ENCODE results near the gene ALDH5A1.

Gene ALDH5A1

DNA sequence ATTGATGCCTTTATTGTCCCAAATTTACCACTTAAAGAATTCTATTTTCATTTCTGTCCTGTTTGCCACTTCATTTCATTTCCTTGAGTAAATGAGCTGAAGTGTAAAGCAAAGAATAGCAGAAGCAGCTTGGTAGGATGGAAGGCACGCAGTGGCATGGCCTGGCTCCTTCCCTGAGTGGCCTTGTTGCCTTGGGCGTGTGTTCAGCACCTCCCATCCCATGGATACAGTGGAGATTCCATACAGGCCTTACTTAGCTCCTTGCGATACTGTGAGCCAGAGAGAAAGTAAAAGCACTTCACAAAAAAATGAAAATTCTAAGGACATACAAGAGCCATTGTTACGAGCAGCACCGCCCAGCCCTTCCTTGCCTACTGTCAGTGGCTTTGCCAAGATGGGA, 39.6 kb downstream of the ALDH5A1 start:
- no peak for DNase-seq

DNA sequence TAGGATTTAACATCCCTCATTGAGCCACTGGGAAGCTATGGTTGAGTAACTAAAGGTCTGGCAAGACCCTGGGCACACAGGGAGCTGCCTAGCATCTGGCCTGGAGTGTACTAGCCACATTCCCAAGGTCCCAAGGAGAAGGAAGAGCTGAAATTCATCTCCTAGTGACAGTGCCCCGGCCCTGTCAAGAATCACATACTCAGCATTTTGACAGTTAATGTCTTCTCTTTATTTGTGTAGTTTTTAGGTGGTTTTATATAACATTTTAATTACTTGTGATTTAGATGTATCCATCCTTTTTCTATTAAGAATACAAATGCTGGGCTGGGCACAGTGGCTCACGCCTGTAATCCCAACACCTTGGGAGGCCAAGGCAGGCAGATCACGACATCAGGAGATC, 40.4 kb downstream of the ALDH5A1 start:
- DNase-seq, result no peak

DNA sequence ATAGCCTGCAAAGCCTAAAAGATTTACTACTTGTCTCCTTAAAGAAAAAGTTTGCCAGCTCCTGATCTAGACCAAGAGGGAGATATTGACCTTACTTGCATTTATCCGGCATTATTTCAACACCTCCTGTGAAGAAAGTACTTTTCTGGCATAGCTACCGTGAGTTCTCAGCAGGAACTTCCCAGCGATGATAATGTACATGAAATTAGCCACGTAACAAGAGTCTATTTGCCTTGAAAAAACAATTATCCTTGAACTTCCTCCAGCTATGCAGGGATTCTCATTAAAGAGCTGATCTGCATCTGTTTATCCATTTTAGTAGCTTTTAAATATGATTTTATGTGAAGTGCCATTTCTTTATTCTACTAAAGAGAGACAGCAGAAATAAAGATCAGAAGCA, 41.7 kb downstream of the ALDH5A1 start:
- no peak for DNase-seq

DNA sequence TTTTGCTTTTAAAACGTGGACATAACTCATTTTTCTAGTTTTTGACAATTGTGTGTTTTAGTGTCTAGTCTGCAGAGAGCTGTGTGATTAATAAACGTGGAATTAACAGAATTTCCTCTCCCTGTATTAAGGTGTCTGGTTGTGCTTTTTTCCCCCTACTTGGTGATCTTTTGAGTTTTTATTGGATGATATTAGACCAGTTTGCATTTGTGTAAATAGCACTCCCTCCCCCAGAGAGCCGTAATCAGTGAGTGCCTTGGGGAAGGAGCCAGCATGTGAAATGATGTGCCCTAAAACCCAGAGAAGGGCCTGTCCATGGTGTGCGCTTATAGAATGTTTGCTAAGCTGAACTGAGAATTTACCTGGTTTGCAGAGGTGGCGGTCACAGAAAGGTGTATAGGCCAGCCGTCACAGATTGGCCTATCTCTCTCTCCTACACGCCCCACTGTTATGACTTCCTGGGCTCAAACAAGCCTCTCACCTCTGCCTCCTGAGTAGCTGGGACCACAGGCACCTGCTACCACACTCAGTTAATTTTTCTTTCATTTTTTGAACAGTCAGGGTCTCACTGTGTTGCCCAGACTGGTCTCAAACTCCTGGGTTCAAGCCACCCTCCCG, 42.4 kb downstream of the ALDH5A1 start:
- no peak for DNase-seq

DNA sequence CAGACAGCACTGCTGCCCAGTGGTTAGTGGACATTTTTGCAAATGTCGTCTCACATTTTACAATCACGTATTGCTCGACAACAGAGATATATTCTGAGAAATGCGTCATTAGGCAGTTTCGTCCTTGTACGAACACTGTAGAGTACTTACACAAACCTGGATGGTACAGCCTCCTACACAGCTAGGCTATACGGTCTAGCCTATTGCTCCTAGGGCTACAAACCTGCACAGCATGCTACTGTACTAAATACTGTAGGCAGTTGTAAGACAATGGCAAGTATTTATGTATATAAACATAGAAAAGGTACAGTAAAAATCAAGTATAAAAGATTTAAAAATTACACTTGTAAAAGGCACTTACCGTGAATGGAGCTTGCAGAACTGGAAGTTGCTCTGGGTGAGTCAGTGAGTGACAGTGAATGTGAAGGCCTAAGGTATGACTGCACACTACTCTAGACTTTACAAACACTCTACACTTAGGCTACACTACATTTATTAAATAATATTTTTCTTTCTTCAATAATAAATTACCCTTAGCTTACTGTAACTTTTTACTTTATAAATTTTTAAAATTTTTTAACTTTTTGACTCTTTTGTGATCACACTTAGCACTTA, 43.1 kb downstream of the ALDH5A1 start:
- DNase-seq, result no peak

DNA sequence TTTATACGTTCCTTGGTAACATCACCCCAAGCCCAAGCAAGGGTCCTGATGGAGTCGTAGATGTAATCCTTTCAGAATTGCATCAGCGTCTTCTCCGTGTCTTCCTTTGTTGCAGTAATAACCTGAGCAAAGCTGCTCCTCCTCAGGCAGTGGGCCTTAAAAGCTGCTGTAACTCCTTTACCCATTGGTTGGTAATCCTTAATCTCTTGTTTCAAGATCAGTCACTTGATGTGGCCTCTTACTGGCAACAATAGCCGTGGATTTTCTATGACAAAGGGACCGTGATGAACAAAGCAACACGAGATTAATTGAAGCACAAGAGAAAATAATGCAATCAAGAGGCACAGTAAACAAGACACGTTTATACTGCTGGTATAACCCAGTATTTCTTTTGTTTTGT, 44.6 kb downstream of the ALDH5A1 start:
- DNase-seq, result no peak

DNA sequence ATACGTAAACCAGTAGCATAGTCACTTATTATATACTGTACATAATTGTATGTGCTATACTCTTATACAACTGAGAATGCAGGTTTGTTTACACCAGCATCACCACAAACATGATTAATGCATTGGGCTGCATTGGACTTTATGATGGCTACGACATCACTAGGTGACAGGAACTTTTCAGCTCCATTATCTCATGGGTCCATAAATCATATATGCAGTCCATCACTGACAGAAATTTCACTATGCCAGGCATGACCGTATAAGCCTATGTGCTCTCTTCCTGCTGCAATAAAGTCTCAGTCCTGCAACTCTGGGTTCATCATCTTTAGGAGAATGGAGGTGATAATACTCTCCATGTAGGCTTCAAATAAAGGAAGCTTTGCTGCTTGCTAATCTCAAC, 45.4 kb downstream of the ALDH5A1 start:
- DNase-seq, result no peak

DNA sequence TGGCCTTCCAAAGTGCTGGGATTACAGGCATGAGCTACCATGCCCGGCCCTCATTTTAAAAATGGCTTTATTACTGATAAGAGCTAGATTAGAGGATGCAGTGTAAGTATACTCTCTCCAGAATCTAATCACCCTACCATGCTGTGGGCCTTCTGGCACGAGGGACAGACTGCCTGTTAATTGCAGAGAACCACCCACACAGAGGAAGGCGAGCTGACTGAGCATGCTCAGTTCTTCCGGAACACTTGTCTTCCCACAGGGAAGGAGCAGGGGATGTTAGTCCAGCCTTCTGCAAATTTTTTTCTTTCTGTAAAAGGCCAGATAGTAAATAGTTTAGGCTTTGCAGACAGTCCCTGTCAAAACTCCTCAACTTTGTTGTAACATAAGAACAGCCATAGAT, 48.9 kb downstream of the ALDH5A1 start:
- no peak for DNase-seq

DNA sequence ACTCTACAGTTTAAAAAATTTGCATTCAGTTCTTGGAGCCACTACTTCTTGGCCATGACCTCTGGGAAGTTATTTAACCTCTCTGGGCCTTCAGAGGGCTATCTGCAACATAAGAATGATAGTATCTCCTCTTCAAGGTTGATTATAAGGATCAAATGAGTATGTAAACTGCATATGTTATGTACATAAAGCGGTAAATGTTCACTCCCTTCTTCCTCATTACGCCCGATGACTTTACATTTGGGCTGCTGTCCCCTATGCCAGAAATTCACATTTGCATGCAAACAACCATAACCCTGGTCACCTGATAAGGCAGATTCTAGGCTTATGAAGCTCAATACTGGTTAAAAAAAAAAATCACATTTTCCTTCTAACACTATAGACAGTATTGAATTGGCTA, 50.4 kb downstream of the ALDH5A1 start:
- no peak for DNase-seq

DNA sequence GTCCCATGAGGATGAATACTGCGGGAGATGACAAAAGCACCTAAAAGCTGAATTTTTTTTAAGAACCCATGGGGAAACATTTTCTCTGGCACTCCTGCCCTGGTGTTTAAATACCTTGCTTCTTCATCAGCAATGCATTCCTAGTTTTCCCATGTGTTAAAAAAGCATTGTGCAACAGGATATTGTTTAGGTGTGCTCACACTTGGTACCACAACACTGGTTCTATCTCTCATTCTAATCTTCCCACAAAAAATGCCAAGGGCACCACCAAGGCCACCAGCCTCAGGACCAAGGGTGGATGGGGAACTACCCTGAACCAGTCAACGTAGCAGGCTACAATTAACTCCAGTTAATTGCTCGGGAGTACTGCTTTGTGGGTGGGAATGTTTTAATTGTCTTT, 50.9 kb downstream of the ALDH5A1 start:
- no peak for DNase-seq

DNA sequence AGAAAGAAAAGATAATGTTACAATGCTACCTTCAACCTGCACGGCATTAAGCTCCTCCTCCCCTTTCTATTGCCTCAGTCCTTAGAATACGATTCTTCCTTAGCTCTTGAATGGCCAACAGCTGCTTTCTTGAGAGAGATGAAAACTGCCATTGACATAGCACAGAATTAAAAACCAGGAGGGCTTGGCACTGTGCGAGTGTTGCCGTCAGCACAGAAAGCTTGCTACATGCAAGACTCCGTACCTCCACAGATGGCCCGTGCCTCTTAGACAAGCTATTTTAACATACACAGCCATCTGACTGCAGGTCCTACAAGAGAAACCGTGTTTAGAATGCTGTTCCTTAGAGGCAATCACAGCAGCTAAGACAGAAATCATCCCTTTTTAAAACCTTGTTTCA, 51.7 kb downstream of the ALDH5A1 start:
- no peak for DNase-seq

DNA sequence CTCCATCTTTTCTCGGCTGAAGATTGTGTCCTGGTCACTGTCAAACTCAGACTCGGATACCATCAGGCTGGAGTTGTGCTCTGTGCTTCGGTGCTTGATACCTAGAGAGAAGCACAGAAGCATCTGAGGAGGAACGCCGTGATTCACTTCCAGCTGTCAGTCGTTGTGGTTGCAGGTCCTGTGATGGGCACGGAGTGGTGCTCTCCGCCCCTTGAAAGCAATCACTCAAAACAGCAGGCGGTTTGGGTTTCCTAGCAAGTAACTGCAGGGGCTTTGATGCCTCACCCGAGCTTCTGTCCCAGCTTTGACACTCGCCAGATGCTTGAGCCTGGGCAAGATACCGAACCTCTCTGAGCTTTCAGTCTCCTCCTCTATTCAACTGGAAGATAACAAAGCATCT, 52.5 kb downstream of the ALDH5A1 start:
- DNase-seq, result no peak

DNA sequence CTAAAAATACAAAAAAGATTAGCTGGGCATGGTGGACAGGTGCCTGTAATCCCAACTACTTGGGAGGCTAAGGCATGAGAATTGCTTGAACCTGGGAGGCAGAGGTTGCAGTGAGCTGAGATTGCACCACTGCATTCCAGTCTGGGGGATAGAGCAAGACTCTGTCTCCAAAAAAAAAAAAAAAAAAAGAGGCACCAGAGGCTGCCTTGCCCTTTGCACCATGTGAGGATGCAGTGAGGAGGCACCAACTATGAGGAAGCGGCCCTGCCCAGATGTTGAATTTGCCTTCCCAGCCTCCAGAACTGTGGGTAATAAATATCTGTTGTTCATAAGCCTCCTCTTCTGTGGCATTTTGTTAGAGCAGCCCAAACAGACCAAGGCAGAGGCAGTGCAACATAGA, 54.4 kb downstream of the ALDH5A1 start:
- DNase-seq, result no peak

DNA sequence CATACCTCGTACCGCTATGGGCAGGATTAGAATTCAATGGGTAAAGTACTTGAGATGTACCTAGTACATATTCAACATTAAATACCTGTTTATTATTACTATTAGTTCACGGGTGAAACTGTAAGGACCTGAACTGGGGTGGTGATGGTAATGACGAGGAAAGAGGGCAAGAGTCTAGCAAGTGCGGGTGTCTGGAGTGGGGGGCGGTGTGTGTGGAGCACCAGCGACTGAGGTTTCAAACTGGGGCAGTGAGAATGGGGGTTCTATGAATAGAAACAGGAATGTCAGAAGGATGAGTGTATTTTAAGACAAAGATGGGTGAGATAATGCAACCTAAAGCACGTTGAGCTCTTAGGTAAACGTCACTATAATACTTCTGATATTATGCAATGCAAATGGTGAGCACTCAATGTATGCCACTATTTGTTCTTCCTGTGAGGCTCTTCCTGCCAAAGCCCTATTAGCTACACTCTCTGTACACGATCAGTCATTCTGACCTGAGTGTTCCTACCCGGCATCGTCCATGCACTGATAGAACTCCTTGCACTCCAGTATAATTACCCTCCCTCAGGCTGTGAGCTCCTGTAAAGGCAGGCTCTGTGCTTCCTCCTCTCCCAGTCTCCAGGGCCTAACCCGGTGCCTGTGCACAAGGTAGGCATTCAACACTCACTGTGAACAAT, 55.0 kb downstream of the ALDH5A1 start:
- no peak for DNase-seq

DNA sequence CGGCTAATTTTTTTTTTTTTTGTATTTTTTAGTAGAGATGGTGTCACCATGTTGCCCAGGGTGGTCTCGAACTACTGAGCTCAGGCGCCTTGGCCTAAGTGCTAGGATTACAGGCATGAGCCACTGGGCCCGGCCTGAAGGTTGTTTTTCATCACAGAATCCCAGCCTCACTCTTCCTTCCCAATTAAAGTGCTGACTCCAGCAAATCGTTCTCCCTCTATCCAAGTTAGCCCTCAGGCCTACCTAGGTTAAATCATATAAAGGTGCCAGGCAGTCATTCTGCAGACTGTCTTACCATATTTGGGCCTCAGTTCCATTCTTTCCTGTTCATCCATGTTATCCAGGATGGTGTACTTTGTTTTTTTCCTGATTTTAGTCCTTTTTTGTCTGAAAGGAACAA, 56.4 kb downstream of the ALDH5A1 start:
- no peak for DNase-seq

DNA sequence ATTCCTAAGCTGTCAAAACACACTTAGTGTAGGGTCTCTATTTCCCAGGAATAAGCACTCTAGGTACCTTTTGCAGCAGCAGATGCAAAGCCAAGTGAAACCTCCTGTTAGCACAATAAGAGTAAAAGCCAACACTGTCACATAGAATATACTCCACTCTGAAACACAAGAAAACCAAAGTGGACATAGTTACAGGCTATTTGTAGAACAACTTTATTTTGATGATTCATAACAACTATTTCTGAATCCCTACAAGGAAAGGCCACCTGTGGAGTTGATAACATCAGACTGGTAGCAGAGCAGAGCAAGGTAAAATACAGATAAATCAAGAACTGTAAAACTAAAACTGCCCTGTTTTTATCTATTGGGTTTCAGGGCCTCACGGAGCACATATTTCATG, 59.7 kb downstream of the ALDH5A1 start:
- no peak for DNase-seq

DNA sequence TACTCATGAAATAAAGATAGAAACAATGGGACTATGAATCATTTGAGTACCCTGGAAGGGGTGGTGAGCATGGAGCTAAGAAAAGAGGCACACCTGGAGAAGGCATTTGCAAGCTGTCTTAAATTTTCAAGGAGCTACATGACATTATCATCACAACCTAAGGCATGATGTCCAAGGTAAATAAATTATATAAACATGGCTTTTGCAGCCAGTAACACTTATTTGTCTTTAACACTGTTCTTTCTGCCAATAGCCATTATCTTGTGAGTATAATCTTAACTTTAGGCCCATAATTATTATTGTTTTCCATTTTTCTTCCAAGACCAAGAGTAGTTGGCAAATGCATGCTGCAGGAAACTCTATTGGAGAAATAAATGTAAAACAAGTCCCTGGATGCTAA, 63.7 kb downstream of the ALDH5A1 start:
- no peak for DNase-seq

DNA sequence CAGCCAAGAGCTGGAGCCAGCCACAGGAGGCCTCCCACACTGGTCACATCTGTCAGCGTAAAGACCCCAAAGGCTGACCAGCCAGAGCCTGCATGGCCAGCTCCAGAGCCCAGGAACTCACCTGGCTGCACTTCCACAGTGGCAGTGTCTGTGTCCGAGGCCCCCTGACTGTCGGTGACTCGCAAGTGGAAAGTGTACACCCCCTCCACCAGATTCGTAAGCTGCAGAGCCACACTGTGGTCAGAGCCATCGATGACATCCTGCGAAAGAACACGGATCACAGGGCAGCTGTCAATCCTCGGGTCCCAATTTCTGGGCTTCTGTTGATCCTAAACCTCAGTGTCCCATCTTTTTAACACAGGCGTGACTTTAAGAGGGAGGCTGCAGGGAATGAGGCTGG, 69.3 kb downstream of the ALDH5A1 start:
- no peak for DNase-seq

DNA sequence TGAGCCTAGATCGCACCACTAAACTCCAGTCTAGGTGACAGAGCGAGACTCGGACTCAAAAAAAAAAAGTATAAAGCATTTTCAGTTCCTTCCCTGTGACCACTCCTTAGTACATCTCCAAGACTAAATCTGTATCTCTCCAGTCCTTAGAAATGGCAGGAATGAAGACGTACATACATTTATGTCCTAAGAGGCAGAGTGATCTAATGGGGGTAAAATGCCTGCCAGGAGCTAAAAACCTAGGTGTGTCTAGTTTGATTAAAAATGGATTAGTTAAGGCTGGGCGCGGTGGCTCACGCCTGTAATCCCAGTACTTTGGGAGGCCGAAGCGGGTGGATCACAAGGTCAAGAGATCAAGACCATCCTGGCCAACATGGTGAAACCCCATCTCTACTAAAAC, 70.4 kb downstream of the ALDH5A1 start:
- no peak for DNase-seq

DNA sequence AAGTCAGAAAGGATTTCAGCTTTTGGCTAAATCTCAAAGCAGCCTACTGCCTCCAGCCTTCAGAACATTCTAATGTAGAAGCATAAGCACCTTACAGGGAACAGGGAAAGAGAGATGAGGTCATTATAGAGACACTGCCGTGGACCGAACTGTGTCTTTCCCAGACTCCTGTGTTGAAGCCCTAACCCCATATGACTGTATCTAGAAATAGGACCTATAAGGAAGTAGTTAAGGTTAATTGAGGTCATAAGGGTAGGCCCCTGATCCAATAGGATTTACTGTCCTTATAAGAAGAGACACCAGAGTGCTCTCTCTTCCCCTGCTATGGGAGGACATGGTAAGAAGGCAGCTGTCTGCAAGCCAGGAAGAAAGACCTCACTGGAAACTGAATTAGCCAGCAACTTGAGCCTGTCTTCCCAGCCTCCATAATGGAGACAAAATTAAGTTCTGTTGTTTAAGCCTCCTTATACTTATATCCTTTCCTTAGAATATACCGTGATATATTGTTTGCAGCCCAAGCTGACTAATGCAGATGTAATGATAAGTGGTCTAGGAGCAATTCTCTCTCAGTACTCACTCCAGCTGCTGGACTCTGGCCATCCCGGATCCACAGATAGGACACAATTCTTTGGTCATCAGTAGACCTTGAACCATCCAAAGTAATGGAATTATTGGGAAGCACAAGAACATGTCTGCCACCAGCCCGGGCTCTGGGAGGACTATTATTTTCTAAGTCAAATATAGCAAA, 71.4 kb downstream of the ALDH5A1 start:
- DNase-seq, result no peak

DNA sequence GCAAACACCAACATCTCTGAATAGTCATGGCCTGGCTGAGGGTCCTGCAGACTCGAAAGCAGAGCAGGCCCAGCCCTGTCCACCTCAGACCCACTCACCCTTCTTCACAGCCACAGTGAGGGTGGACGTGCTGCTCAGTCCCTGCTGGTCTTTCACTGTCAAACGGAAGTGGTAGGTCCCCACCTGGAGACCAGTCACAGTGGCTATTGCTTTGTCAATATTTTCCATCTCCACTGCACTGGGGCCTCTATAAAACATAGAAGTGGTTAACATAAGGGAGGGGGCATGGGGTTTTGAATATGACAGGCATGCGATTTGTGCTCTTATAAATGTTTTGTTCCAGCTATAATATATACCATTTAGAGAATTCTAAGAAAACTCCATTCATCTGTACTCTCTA, 73.9 kb downstream of the ALDH5A1 start:
- no peak for DNase-seq

DNA sequence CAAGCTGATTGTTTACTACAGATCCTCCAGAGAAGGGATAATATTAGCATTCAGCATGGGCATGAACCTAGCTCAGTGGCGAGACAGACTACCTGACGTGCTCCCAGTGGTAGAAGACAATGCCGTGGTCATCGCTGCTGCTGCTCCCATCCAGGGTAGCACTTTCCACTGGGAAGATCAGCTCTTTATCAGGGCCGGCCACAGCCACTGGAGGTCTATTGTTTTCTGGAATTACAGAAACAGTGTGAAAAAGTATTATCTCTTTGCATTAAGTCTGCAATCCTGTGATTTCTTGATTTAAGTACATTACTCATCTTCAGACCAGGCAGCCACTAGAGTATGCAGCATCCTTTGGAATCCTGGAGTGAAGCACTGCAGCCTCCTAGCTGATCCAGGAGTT, 75.0 kb downstream of the ALDH5A1 start:
- no peak for DNase-seq

DNA sequence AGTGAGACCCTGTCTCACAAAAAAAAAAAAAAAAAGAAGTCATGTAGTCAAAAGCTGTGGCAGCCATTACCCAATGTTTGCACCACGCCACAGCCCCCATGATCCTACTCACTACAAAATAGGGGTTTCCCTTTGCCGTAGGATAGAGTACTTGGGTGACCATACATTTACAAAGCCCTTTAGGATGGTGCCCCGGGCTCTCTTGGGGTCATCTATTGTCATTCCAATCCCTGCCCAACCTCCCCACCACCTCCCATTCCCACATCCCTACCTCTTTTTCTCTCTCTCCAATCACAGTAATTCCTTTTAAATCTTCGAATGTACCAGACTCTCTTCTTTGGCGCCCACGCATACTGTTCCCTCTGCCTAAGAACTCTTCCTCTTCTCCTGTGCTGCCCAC, 76.6 kb downstream of the ALDH5A1 start:
- no peak for DNase-seq

DNA sequence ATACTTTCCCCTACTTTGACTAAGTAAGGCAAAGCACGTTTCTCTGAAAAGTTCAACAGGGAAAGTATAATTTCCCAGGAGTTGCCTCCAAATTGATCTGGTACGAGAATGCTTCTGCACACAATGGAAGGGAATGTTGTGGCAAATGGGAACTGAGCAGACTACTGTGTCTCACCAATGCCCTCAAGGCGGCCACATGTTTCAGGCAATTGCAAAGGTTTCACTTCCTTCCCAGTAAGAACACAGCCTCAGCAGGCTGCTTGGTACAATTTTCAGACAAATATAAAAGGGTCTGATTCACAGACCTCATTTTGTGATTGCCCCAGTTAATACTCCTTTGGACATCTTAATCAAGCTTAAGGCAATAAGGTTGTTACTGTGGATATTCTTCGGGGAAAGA, 80.0 kb downstream of the ALDH5A1 start:
- DNase-seq, result no peak

Measured in T1000 (cell line).